ENCODE results near the gene GAL3ST2. TPM values are rescaled to one million over a fixed set of nuclear protein-coding genes. Genes with fewer than 3 reads are reported as not detected.
"Not testable (repeated sequence)": the region's sequence is repeated elsewhere in the genome, so short reads cannot be mapped to it uniquely, and the experiment has no call there.

The GAL3ST2 gene
- total RNA-seq, 1 donor from 2014 or later, result 0.30 TPM

GRCh38 chr2:241748468-241749256 is 28.0 kb upstream of the GAL3ST2 start:
- DNase-seq, result no peak

- DNase-seq, result no peak
Measured at GRCh38 chr2:241750076-241750840, 26.4 kb upstream of the GAL3ST2 start.

DNA sequence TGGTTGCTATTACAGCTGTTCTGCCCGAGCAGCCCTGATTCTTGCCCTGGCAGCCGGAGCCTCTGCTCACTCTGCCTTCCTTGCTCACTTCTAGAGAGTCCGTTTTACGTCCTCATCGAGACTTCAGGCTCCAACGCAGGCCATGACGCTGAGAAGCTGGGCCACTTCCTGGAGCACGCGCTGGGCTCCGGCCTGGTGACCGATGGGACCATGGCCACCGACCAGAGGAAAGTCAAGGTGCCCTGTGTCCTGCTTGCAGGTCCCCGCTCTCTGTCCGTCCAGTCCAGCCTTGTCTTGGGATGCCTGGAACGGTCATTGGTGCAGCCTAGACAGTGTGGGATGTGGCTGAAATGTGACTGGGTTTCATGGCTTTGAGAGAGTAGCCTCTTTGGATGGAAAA is 25.5 kb upstream of the GAL3ST2 start:
- DNase-seq, result no peak

- no peak for DNase-seq
Measured at GRCh38 chr2:241751776-241752175, 24.8 kb upstream of the GAL3ST2 start.

DNA sequence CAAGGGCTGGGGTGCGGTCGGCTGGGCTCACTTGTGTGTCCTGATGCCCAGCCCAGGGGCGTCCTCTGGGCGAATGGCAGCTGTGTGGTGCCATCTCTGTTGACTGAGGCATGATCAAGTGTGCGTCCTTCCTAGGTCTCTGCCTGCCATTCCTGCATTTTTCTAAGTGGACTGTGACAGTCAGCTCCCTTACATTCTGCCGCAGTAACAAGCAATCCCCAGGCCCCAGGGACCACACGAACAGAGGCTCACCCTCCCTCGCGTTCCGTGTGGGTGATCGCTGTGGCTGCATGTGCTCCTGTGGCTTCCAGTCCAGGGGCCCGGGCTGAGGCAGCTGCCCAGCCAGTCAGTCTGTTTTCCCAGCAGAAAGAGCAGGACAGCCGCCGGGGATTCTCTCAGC is 24.4 kb upstream of the GAL3ST2 start:
- DNase-seq, result no peak

DNA sequence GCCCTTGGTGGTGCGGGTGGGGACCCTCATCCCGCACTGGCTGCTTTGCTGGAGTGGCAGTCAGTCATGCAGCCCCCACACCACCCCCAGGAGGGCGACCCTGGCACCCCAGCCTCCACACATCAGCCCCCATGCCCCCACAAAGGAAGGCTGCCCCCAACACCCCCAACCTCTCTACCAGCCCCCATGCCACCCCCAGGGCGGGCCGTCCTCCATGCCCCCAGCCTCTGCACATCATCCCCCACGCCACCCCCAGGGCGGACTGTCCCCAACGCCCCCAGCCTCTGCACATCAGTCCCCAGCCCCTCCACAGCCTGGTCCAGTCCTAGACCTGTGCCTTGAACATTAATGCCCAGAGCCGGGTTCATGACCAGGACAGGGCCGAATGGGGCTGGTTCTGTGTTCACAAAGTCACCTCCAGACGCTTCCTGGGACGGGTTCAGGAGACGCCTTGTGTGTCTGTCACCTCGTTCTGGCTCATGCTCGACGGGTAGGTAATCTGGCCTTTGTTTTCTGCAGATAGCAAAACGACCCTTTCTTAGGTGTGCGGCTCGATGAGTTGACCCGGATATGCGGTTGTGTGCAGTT is 23.8 kb upstream of the GAL3ST2 start:
- DNase-seq, result no peak

DNA sequence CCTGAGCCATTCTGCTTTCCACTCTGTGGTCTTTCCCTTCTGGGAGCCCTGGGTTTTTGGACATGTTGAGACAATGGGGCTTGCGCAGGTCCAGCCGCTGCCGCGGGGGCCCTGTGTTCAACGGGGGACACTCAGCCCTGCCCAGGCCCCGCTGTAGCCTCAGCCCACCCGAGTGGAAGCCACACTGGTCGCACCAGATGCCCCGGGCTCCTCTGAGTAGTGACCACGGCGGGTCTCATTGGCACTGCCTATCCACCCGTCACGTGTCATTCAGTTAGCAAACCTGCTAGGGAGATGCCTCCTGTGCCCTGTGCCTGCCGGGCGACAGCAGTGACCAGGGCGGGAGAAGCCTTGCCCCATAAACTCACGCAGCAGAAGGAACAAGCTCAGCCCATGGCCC is 23.1 kb upstream of the GAL3ST2 start:
- no peak for DNase-seq

- no peak for DNase-seq
Measured at GRCh38 chr2:241754042-241754441, 22.6 kb upstream of the GAL3ST2 start.

DNA sequence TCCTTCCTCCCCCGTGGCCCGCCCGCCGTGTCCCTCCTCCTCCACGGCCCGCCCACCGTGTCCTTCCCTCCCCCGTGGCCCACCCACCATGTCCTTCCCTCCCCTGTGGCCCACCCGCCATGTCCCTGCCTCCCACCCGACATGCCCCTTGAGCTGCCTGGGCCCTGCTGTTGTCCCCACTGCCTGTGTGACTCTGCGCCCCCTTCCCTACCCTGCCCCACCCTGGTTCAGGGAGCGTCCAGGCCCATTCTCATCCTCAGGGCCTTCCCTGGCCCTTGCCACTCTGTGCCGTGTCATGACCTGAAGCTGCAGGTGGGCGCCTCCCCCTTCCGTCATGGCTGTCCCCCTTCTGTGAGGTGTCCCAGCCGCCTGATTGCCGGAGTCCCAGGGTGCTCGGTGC is 21.5 kb upstream of the GAL3ST2 start:
- no peak for DNase-seq

GRCh38 chr2:241755777-241756176 is 20.8 kb upstream of the GAL3ST2 start:
- DNase-seq, result no peak

DNA sequence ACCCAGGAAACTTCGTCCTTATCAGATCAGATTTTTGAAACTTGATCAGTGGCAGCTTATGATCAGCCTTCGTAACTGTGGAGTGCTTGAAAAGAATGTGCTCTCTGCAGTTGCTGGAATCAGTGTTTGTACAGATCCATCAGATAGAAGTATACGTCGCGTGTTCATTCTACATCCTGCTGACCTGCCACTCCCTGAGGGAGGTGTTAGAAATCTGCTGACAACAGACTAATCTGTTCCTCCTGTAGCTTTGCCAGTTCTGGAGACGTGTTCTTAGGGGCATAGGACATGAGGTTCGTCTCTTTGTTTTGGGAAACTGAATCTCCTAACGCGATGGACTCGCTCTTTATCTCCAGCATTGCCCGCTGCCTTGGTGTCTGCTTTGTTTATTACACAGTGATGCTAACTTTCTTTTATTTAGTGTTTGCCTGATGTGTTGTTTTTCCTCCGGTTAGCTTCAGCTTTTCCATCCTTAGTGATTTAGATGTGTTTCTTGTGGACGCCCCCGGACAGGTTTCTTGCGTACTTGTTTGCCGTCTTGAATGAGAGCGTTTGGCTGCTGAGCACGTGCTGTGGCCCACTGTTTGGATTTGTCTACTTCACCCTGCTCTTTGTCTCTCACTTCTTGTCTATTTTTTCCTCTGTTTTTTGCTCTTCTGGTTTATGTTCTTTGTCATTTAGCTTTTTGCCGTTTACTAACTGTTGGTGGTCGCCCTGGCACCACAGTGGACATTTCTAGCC is 17.4 kb upstream of the GAL3ST2 start:
- no peak for DNase-seq

DNA sequence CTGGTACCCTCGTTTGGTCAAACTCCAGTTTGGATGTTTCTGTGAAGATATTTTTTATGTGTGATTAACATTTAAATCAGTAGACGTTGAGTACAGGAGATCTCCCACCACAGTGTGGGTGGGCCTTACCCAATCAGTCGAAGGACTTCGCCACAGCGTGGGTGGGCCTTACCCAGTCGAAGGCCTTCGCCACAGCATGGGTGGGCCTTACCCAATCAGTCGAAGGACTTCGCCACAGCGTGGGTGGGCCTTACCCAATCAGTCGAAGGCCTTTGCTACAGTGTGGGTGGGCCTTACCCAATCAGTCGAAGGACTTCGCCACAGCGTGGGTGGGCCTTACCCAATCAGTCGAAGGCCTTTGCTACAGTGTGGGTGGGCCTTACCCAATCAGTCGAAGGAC is 16.7 kb upstream of the GAL3ST2 start:
- DNase-seq, result not testable (repeated sequence)

DNA sequence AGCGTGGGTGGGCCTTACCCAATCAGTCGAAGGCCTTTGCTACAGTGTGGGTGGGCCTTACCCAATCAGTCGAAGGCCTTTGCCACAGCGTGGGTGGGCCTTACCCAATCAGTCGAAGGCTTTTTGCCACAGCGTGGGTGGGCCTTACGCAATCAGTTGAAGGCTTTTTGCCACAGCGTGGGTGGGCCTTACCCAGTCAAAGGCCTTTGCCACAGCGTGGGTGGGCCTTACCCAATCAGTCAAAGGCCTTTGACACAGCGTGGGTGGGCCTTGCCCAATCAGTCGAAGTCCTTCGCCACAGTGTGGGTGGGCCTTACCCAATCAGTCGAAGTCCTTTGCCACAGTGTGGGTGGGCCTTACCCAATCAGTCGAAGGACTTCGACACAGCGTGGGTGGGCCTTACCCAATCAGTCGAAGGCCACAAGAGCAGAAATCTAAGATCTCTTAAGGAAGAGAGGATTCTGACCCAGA is 16.3 kb upstream of the GAL3ST2 start:
- no peak for DNase-seq

DNA sequence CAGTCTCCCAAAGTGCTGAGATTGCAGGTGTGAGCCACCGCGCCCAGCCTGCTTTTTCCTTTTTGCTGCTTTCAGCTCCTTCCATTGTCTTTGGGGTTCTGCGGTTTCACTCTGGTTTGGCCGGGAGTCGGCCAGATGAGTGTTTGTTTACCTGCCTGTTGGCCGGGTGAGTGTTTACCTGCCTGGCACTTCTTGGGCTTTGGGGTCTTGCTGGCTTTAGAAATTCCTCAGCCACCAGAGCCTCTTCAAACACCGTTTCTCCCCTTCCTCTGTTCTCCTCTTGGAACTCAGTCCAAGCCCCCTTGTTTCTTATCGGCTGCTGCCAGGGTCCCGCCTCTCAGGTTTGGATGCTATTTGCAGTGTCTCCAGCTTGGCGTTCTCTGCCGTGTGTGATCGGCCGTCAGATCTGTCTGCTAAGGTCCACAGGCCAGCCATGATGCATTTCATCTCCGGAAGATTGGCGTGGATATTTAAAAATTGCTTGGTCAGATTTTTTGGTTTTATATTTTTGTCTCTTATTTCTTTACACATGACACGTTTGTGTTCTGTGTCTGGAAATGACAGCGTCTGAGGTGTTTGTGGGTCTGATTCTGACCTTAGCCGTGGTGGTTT is 14.2 kb upstream of the GAL3ST2 start:
- no peak for DNase-seq

- DNase-seq, result no peak
Measured at GRCh38 chr2:241762933-241763369, 13.7 kb upstream of the GAL3ST2 start.

DNA sequence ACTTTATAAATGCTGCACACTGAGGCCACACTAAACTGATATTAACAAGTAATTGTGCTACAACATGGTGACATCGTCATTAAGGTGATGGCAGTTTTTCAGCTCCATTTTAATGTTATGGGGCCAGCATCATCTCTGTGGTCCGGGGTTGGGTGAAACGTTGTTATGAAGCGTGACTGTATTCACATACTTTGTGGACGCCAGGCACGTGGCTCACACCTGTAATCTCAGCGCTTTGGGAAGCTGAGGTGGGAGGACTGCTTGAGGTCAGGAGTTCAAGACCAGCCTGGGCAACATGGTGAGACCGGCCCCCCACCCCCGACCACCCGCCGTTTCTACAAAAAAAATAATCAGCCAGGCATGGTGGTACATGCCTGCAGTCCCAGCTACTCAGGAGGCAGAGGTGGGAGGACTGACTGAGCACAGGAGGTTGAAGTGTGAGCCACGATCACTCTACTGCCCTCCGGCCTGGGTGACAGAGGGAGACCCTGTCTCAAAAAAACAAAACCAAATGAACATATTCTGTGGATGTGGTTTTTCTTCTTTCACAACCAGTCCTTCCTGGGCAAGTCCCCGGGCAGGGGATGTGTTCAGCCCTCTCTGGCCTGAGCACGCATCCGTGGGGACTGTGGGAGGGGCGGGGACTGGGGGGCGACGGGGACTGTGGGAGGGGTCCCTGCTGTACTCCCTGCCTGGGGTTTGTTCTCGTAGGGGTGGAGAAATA is 12.9 kb upstream of the GAL3ST2 start:
- no peak for DNase-seq

DNA sequence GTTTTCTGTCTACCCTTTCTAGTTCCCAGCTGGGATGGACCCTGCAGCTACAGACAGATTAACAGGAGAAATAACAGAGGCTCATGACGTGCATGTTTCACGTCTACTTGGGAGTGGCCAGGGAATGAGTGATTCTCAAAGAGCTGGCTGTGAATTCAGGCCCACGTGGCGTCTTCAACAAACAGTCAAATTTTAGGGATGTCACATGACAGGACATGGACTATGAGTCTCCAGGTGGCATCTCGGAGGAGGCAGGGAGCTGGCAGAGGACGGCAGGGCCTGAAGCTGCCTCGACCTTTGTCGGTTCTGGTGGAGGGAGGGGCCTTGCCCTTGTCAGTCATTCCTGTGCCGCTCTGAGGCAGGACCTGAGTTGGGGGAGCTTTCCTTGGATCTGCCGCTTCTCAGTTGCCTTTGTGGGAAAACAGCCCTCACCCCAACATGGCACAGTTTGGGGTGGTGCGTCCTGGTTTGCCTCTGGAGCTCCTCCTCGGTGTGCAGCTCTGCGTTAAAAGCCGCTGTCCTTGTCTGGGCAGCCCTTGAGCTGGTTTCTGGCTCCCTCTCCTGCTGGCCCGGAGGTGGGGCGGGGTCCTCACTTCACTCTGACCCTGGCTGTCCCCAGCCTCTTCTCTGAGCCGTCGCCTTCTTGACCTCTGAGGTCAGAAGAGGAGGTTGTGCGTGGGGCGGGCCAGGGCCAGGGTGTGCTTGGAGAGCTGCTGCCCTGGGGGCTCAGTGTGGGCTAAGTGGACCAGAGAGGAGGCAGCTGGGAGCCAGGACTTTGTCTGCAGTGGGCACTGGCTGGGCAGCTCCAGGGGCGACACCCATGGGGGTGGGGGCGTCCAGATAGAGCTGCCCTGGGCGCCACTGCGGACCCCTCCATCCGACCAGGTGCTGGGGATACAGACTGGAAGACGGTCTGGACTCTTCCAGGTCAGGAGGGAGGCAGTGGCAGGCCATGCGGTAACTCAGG is 12.1 kb upstream of the GAL3ST2 start:
- no peak for DNase-seq

DNA sequence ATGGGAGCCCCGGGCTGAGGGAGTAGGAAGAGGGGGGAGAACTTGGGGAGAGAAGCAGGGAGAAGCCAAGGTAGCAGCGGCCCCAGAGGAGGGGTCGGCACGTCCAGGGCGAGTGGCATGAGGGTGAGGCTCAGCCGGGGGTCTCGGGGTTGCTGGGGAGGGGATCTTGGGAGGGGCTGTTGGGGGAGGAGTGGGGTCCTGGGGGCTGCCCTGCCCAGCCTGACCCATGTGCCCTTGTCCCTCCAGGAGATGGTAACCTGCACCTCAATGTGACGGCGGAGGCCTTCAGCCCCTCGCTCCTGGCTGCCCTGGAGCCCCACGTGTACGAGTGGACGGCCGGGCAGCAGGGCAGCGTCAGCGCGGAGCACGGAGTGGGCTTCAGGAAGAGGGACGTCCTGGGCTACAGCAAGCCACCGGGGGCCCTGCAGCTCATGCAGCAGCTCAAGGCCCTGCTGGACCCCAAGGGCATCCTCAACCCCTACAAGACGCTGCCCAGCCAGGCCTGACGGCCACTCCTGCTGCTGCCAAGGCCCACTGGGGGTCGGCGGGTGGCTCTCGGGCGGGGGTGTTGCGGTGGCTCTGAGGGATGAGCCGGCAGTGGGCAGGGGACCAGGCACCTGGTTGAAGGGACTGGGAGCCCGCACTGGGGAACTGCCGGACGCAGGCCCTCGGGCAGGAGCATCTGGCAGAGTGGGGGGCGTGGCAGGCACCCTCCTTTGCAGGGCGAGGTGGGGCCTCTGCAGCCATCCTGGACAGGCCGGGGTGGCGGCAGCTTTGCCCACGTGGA is 9.0 kb upstream of the GAL3ST2 start:
- no peak for DNase-seq

DNA sequence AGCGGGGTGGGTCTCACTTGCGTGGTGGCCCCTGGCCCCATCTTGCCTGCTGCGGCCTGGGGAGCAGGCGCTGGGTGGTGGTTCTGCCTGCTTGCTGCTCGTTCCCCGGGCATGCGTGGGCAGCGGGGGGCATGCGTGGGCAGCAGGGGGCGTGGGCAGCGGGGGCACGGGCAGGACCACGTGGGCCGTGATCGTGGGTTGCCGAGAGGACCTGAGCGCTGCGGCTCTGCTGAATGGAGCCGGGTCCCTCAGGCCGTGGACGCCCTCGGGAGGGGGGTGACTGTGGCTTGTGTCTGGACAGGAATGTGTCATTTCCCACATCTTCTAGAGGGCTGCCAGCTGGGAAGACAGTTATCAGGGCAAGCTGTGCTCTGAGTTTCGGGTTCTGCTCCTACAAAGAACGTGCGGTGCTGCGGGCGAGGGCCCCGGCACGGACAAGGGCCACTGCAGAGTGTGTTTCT is 8.3 kb upstream of the GAL3ST2 start:
- no peak for DNase-seq
